SK-N-SH treated with all-trans-retinoic acid at 6 μM for 48 hours (cell line): ENCODE results near the gene HLCS.

ENCODE experiments used
- ARNTL ChIP-seq: fragments of 450-650 bp; formaldehyde crosslinking; IDR thresholded peaks from 2 replicates; pipeline ENCODE4 v1.5.0; 2020; ENCODE audit warnings: low read depth, mild to moderate bottlenecking, moderate library complexity, borderline replicate concordance
- PATZ1 ChIP-seq: fragments of 250-450 bp; sonication (Bioruptor Pico); IDR thresholded peaks from 2 replicates; pipeline ENCODE4 v1.8.0; 2020; ENCODE audit warnings: mild to moderate bottlenecking, moderate library complexity, borderline replicate concordance
- TOX ChIP-seq: fragments of 250-450 bp; sonication (Bioruptor Pico); IDR thresholded peaks from 2 replicates; pipeline ENCODE4 v1.8.0; 2021; ENCODE audit warnings: mild to moderate bottlenecking, moderate library complexity, borderline replicate concordance
- ZFP3 ChIP-seq: fragments of 250-450 bp; sonication (Bioruptor Pico); IDR thresholded peaks from 2 replicates; pipeline ENCODE4 v1.5.0; 2020; ENCODE audit warnings: mild to moderate bottlenecking, moderate library complexity
- ZNF70 ChIP-seq: fragments of 450-650 bp; formaldehyde crosslinking; IDR thresholded peaks from 2 replicates; pipeline ENCODE4 v1.5.0; 2020; ENCODE audit warnings: mild to moderate bottlenecking, moderate library complexity
- TF ChIP-seq, protein P1 (sequence below): fragments of 250-450 bp; sonication (Bioruptor Pico); IDR thresholded peaks from 2 replicates; pipeline ENCODE4 v1.5.1; 2021; ENCODE audit warnings: mild to moderate bottlenecking, moderate library complexity
- TF ChIP-seq, protein P2 (sequence below): fragments of 250-450 bp; sonication (Bioruptor Pico); IDR thresholded peaks from 2 replicates; pipeline ENCODE4 v1.5.1; 2020; ENCODE audit warnings: low read depth, mild to moderate bottlenecking, moderate library complexity

DNA sequence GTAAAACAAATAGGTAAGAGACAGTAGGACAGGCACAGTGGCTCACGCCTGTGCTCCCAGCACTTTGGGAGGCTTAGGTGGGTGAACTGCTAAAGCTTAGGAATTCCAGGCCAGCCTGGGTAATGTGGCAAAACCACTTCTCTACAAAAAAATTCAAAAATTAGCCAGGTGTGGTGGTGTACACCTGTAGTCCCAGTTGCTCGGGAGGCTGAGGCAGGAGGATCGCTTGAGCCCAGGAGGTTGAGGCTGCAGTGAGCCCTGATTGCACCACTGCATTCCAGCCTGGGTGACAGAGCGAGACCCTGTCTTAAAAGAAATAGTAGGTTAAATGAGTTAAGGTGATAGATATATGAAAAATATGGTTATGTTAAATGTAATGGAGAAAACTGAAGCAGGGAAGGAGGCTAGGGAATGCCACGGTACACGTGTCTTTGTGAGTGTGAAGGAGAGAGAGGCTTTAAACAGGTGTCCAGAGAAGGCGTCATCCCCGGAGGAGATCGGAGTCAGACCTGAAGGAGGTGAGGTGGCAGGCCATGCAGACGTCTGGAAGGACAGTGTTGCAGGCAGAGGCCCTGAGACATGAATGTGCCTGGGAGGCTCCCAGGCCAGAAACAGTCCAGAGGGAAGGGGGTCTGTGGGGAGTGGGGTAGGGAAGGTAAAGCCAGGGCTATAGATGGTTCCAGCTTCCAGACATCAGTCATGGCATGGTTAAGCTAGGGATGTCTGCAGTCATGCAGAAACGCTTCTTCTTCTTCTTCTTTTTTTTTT is 32.8 kb upstream of the HLCS start:
- TF ChIP-seq PATZ1 (CRISPR knock-in tag), result no peak
- no peak for TF ChIP-seq ZNF70 (CRISPR knock-in tag)
- no peak for TF ChIP-seq TOX (CRISPR knock-in tag)
- no peak for TF ChIP-seq ZFP3 (CRISPR knock-in tag)
- no peak for TF ChIP-seq ARNTL (CRISPR knock-in tag)
- TF ChIP-seq, protein P1, sequence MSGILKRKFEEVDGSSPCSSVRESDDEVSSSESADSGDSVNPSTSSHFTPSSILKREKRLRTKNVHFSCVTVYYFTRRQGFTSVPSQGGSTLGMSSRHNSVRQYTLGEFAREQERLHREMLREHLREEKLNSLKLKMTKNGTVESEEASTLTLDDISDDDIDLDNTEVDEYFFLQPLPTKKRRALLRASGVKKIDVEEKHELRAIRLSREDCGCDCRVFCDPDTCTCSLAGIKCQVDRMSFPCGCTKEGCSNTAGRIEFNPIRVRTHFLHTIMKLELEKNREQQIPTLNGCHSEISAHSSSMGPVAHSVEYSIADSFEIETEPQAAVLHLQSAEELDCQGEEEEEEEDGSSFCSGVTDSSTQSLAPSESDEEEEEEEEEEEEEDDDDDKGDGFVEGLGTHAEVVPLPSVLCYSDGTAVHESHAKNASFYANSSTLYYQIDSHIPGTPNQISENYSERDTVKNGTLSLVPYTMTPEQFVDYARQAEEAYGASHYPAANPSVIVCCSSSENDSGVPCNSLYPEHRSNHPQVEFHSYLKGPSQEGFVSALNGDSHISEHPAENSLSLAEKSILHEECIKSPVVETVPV, result no peak
- TF ChIP-seq, protein P2, sequence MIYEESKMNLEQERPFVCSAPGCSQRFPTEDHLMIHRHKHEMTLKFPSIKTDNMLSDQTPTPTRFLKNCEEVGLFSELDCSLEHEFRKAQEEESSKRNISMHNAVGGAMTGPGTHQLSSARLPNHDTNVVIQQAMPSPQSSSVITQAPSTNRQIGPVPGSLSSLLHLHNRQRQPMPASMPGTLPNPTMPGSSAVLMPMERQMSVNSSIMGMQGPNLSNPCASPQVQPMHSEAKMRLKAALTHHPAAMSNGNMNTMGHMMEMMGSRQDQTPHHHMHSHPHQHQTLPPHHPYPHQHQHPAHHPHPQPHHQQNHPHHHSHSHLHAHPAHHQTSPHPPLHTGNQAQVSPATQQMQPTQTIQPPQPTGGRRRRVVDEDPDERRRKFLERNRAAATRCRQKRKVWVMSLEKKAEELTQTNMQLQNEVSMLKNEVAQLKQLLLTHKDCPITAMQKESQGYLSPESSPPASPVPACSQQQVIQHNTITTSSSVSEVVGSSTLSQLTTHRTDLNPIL (CRISPR knock-in tag), result no peak
